Measurements from ENCODE around the gene CWC25.

DNA sequence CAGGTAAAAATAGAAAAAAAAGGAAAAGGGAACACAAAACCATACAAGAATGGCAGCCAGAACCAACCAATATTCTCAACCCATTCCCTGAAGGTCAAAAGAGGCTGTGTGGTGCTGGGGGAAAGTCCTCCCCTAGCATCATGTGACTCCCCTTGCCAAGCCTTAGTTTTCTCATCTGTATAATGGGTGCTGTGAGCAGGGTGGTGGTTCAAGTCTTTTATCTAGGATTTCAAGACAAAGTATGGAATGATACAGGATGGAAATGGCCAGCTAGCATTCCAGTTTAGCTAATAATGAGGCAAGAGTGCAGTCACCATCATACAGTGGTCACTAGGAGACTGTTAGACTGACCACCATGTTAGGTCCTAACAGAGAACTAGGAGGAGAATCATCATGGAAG lies 51.9 kb downstream of the CWC25 start:
- TF ChIP-seq, protein P1, sequence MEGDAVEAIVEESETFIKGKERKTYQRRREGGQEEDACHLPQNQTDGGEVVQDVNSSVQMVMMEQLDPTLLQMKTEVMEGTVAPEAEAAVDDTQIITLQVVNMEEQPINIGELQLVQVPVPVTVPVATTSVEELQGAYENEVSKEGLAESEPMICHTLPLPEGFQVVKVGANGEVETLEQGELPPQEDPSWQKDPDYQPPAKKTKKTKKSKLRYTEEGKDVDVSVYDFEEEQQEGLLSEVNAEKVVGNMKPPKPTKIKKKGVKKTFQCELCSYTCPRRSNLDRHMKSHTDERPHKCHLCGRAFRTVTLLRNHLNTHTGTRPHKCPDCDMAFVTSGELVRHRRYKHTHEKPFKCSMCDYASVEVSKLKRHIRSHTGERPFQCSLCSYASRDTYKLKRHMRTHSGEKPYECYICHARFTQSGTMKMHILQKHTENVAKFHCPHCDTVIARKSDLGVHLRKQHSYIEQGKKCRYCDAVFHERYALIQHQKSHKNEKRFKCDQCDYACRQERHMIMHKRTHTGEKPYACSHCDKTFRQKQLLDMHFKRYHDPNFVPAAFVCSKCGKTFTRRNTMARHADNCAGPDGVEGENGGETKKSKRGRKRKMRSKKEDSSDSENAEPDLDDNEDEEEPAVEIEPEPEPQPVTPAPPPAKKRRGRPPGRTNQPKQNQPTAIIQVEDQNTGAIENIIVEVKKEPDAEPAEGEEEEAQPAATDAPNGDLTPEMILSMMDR (IDR thresholded peaks at IDR 0.05), result no peak
- no peak for TF ChIP-seq EP300 (IDR thresholded peaks at IDR 0.05)
- no peak for TF ChIP-seq POLR2A (IDR thresholded peaks at IDR 0.05)
